GM21360 (cell line): Measurements from ENCODE around the gene POLR3E.
"Not testable (repeated sequence)": the region's sequence is repeated elsewhere in the genome, so short reads cannot be mapped to it uniquely, and the experiment has no call there.

ENCODE experiments used
- ATAC-seq: cut with Tn5 transposase; IDR thresholded peaks from one replicate; pipeline ENCODE4 v1.9.1; 2021; ENCODE audit warnings: mild to moderate bottlenecking, moderate library complexity; ENCODE audit not compliant: unreplicated experiment

The POLR3E gene

DNA sequence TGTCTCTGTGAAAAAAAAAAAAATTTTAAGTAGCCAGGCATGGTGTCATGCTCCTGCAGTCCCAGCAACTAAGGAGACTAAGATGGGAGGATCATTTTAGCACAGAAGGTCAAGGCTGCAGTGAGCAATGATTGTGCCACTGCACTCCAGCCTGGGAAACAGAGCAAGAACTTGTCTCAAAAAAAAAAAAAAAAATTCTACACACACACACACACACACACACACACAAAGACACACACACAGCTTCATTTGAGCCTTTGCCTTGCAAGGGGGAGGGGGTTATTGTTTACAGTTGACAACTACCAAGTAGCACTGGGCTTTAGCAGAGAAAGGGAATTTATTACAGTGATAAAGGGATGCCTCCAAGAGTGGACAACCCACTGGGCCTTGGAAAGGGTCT, 4.9 kb upstream of the POLR3E start:
- no peak for ATAC-seq

DNA sequence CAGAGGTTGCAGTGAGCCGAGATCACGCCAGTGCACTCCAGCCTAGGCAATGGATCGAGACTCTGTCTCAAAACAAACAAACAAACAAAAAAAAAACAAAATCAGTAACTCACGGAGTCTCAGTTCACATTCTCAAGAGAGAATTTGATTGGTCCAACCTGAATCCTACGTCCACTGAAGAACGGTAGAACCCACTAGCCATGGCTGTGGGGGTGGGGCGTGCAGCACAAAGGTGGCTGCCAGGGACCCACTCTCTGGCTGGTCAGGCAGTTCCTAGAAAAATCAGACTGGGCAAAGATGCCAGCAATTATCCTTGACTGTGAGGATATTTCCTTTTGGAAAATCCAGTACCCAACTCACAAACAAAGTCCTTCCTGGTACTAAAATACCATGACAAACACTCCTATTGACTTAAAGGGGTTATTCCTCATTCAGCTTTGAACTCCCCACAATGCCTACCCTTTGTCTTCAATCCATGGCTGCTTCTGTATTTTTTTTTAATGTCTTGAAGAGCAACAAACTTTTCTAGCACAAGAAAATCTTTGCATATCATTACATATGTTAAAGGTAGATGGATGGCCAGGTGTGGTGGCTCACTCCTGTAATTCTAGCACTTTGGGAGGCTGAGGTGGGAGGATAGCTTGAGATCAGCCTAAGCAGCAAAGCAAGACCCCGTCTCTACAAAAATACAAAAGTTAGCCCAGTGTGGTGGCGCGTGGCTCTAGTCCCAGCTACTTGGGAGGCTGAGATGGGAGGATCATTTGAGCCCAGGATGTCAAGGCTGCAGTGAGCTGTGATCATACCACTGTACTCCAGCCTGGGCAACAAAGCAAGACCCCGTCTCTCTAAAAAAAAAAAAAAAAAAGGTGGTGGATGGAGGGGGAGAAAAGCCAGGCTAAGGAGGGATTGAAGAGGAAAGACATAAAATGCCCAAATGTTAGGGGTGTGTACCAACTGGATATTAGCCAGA, 3.8 kb upstream of the POLR3E start:
- ATAC-seq = no peak

DNA sequence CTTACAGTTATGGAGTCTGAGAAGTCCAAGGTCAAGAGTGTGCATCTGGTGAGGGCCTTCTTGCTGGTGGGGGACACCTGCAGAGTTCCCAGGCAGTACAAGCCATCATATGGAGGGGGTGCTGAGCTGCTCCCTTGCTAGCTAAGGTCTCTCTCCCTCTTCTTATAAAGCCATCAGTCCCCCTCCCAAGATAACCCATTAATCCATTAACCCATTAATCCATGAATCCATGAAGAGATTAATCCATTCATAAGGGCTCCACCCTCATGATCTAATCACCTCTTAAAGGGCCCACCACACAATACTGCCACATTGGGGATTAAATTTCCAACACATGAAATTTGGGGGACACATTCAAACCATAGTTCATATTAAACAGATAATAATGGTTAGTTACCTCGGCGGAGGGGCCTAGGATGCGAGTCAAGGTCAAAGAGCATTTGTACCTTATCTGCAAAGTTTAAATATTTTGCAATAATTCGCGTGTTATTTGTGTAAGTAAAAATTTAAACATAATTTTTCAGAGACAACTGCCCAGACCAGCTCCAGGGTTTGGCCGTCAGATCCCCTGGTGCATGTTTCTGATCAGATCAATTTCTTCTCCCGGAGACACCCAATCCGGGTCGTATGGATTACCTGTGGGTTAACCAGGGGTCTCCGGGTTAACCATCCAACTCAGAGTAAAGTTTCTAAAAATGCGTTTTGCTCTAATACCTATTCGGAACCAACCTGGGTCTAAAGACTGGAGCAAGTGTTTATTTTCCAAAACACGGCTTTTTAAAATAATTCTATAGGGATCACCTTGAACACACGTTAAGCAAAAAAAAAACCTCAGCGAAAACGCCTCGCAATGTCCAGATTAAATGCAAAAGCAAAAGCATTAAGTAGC, 740 bp upstream of the POLR3E start:
- no peak for ATAC-seq

DNA sequence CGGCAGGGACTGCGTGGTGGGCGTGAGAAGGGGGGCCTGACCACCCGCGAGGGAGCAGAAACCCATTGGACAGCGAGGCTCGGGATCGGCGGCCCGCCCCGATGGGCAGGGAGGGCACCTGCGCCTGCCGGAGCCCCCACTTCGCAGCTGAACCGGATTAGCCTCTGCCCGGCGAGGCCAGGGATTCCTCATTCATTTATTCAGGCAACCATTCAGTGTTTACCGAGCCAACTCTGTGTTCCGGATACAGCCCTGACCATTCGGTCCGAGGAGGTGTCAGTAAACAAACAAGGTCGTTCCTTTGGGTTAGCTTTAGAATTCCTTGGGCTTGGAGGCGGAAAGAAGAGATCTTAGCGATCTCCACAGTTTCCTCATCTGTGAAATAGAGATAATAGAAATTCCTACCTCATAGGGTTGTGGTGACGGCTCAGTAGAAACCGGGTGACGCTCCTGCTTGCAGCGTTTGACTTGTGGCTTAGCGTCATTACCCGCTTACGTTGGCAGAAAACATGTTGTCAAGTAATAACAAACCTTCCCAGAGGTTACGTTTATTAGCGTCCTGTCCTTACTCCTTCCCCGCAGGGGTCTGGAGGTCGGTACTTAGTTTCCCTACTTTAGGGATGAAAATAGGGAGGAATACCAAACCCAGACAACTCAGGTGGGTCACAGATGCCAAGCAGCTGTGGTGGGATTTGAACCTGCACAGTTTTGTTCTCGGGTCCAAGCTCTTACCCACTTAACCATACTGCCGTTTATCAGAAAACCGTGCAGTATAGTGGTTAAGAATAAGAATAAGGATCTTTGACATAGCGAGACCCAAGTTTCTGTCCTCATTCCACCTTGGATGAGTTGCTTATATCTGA, 893 bp downstream of the POLR3E start:
- peak; percentile 31 for ATAC-seq

DNA sequence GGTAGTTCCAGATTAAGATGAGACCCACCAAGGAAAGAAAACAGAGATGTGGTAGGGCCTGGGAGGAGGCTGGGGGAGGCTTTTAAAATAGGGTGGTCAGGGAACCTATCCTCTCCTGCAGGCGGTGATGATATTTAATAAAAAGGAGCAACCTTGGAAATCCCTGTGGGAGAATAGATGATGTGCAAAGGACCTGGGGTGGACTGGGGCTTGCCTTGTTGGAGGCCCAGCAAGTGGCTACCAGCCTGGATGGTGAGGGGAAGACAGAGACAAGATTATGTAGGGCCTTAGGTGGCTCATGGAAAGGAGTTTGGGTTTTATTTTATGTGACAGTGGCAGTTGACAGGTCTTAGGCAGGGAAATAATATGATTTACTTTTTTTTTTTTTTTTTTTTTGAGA, 1.8 kb downstream of the POLR3E start:
- ATAC-seq = no peak

DNA sequence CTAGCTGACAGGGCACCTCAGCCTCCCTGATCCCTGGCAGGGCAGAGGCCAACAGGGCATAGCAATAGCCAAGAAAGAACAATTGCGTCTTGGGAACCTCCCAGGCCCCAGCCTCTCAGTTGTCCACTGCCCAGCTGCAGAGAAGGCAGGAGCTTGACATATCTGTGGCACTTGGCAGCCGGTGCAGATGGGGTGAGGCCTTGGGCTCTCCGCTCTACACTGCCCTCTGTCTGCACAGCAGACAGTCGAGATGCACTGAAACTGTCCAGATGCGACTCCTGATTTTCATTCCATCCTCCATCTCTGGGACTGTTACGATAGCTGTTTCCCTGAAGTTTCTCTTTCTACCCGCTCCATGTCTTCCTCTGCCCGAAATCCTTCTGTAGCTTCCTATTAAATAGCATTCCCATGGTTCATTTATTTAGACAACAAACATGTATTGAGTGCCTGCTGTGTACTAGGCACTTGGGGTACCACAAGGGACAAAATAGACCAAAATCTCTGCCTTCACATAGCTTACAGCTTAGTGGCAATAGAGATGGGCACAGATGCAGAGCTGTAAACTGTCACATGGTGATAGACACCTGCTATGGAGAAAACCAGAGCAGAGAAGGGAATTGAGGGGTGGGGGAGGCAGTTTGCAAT, 3.3 kb downstream of the POLR3E start:
- ATAC-seq = no peak

DNA sequence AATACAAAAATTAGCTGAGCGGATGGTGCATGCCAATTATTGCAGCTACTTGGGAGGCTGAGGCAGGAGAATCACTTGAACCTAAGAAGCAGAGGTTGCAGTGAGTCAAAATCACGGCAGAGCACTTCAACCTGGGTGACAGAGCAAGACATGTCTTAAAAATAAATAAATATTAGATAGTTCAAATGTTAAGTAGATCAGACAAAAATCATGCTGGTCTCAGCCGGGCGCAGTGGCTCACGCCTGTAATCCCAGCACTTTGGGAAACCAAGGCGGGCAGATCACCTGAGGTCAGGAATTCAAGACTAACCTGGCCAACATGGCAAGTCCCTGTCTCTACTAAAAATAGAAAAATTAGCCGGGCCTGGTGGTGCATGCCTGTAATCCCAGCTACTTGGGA, 4.2 kb downstream of the POLR3E start:
- ATAC-seq = not testable (repeated sequence)

DNA sequence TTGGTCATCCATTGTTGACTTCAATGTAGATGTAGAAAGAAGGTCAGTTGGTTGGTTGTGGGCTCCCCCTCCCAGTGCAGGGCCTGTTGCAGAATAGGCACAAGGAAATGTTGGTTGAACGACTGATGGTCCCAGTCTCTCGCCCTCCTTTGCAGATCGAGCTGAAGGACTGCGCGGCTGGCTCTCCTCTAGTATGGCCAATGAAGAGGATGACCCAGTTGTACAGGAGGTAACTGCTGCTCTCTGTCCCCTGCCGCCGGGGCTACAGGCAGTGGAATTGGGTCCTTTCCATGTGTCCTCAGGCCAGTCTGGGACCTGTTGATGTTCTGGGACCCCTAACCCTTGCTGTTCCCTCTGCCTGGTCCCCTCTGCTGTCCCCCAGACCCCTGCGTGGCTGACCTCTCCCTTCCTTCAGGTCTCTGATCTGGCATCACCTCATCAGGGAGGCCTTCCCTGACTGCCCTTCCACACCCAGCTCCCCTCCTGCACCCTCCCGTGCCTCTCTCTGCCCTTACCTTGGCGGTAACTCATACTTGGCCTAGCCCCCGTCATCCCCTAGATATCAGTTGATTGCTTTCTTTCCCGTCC, 5.7 kb downstream of the POLR3E start:
- ATAC-seq = no peak

DNA sequence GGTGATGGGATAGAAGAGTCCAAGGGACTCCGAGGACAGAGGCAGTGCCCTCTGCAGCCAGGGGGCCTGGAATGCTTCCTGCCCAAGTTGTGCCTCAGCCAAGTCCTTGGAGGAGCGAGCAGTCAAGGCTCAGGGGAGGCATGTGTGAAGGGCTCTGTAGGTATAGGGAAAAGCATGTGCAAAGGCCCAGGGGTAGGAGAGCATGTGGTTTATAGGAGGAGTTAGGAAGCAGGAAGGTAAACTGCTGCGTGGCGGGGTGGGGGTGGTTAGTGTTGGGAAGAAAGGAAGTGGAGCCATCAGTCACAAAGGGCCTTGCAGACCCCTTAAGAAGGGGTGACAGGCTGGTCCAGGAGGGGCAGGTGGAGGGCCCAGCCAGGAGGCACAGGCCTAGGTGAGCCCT, 7.2 kb downstream of the POLR3E start:
- no peak for ATAC-seq

DNA sequence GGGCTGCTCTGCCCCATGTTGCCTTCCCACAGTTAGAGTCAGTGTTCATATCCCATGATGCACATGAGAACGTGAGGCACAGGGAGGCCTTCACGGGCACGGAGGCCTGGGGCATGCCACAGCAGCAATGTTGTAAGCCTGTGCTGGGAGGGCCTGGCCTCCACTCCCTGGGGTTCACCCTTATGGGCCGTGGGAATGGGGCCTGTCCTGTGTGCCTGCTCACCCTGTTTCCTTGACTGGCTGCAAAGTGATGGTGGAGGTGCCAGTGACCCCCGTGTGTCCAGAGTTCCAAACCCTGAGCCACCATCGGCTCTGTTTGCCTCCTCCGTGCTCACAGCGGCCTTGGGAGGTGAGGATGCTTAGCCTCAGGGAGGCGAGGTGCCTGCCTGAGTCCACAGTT, 9.6 kb downstream of the POLR3E start:
- no peak for ATAC-seq

DNA sequence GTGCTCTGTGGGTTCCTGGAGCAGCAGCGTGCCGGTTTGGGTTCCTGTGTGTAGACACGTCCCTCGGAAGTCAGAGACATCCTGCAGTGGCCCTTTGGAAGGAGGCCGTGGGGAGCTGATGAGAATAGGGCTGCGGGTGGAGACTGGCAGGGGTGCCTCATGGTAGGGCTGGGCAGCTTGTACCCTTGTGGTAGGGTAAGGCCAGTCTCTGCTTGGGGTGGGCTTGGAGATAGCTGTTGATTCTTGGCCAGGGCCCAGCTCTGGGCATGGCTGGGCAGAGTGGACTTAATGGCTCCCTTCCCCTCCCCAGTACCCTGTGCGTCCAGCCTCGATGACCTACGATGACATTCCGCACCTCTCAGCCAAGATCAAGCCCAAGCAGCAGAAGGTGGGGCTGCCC, 10.6 kb downstream of the POLR3E start:
- ATAC-seq = no peak

DNA sequence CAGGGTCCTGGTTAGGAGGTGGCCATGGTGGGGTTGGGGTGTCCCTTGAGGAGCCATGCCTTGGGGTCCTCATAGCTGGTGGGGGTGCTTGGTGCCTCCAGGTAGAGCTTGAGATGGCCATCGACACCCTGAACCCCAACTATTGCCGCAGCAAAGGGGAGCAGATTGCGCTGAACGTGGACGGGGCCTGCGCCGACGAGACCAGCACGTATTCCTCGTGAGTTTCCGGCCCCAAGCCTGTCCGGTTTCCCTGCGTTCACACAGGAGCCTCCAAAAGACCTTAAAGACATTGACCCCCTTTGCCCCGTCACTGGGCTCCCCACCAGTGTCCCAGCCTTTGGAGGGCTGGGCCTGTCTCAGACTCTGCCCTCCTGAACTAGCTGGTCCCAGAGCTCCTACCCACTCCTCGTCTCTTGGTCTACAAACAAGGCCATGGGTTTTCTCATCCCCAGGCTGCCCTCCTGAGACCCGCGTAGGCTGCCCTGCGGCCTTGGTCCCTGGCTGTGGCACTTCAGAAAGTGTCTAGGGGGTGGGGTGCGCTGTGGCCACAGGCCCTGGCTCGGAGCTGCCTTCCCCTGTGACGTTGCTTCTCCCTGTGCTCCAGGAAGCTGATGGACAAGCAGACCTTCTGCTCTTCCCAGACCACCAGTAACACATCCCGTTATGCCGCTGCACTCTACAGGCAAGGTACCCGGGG, 11.8 kb downstream of the POLR3E start:
- ATAC-seq = no peak

DNA sequence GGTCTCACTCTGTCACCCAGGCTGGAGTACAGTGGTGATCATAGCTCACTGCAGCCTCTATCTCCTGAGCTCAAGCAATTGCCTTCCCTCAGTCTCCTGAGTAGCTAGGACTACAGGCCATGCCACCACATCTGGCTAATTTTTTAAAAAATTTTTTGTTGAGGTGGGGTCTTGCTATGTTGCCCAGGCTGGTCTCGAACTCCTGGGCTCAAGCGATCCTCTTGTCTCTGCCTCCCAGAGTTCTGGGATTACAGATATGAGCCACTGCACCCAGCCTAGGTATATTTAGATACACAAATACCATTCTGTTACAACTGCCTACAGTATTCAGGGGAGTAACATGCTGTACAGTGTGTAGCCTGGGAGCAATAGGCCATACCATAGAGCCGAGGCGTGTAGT, 14.3 kb downstream of the POLR3E start:
- ATAC-seq = no peak

DNA sequence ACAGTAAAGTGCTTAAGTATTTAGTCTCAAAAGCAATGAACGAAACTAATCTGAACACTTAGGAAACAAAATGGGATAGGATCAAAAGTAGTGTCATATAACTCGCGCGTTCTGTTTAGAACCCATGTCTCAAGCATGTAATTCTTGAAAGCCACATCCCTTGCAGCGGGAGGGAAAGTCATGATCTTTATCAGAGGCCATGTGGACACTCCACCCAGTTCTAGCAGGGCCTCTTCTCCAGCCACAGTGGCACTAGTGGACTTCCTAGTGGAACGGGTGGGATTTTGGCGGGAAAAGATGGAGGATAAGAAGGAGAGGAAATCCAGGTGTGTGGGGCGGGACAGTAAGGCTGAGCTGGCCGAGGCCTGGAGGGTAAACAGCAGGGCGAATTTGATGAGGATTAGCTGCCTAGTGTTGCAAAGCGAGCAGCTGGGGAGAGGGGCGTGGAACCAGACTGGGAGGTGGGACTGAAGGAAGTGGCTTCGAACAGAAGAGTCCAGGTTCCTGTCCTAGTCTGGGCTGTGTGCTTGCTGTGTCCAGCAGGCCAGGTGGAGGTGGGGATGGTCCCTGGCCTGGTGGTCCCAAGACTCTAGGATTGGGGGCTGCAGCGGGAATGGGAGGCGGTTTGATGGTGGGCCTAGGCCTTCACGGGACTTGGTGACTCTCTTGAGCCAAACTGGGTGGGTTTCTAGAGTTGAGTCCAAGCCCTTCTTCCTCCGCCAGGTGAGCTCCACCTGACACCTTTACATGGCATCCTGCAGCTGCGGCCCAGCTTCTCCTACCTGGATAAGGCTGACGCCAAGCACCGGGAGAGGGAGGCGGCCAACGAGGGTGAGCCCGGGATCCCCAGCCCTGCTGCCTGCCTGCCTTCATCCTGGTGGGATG, 15.9 kb downstream of the POLR3E start:
- no peak for ATAC-seq

DNA sequence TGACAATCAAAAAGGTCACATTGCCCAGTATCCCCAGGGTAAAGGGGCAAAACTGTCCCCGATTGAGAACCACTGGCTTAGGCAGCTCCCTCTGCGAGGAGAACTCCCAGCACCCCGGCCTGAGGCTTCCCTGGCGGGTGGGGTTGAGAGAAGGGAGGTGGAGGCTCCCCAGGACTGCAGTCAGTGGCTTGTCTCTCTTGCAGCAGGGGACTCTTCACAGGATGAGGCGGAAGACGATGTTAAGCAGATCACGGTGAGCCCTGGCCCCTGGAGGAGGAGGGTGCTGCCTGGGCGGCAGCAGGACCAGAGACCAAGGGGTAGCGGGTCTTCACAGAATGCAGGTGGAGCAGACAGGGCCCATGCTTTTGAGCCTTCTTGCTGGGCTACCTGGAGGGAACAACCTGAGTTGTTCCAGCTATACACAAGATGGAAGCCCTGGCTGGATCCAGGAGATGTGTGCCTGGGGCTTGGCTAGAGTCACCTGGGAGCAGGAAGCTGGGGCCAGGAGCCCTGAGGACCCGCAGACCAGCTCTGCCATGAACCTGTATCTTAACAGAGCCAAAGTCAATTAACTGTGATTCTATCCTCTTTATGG, 16.8 kb downstream of the POLR3E start:
- ATAC-seq = no peak

DNA sequence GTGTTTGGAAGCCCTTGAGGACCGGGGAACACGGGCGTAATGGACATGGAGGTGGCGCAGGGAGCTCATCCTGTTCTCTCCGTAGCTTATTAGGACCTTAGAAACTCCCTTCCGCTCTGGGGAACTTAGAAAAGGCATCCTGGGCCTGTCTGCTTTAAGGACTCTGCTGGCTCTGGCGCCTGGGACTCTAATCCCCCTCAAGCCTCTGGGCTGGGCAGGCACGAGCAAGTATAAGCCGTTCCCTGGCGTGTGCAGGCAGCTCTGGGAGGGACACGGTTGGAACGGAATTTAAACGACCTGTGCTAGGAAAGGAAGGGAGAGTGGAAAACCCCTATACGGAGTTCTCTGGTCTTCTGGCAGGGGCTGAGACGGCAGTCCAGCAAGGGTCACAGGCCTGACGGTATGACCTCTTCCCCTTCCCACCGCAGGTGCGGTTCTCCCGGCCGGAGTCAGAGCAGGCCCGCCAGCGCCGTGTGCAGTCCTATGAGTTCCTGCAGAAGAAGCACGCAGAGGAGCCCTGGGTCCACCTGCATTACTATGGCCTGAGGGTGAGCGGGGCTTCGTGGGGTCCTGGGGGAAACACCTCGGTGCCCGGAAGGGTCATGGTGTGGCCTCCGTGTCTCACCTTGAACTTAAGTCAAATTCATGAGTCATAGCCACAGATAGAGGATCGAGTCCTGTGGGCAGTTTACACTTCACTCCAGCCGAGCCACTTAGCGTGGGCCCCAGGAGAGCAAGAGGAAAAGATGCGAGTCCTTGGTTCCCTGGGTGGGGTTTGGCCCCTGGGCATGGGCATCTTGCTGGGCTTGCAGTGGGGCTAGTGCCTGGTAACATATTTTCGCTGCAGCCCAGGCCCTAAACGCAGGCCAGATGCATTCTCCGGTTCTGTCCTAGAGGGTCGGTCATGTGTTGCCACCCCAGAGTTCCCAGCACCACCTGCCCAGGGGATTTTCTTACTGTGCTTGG, 17.7 kb downstream of the POLR3E start:
- ATAC-seq = no peak

DNA sequence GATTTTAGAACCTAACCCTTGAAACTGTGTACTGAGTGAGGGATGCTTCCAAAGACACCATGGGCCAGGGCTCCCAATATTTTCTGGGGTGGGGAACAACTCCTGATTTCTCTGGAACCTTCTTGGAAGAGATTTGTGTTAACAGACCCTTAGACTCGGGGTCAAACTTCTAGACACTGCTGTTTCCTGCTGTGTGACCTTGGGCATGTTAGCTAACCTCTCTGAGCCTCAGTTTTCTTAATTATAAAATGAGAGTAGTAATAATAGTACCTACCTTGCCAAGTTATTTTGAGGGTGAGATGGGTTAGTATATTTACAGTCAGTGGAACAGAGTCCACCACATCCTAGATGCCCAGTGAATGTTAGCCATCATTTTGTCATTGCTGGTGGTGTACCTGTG, 18.8 kb downstream of the POLR3E start:
- ATAC-seq = no peak
